ENCODE measurements around the gene CMSS1. TPM values are rescaled to one million over a fixed set of nuclear protein-coding genes. Genes with fewer than 3 reads are reported as not detected.

CMSS1 gene
- total and polyA plus RNA-seq, 2 of the 13 experiments (the other 11 are each of a cell fraction or from before 2014, with no cell fraction given), result 6.4 to 48.7 TPM

GRCh38 chr3:99857278-99857677 lies 39.6 kb downstream of the CMSS1 start (continued):
- no peak for TF ChIP-seq IRF2 (CRISPR knock-in tag; IDR thresholded peaks at IDR 0.05)
- no peak for TF ChIP-seq PRDM15 (CRISPR knock-in tag; IDR thresholded peaks at IDR 0.05)
- TF ChIP-seq ZBTB20 (CRISPR knock-in tag; IDR thresholded peaks at IDR 0.05; ENCODE audit: borderline replicate concordance, low read depth), result no peak
- TF ChIP-seq MLLT10 (CRISPR knock-in tag; IDR thresholded peaks at IDR 0.05), result no peak
- 0 out of 2 replicates have a peak, but pooled peaks have one; percentile 42 for TF ChIP-seq ZBTB43 (CRISPR knock-in tag; conservative IDR thresholded peaks at IDR 0.05)
- peak; percentile 44; the same call in 1 of the 2 replicates for TF ChIP-seq FOXA1 (IDR thresholded peaks at IDR 0.05)
- TF ChIP-seq FOXA1 (CRISPR knock-in tag; IDR thresholded peaks at IDR 0.05), result peak; percentile 71; the same call in 1 of the 2 replicates
- TF ChIP-seq HNF4A (CRISPR knock-in tag; IDR thresholded peaks at IDR 0.05), result peak; percentile 73
- TF ChIP-seq PRDM10 (CRISPR knock-in tag; IDR thresholded peaks at IDR 0.05; ENCODE audit: low read depth), result no peak
- TF ChIP-seq ZNF598 (CRISPR knock-in tag; IDR thresholded peaks at IDR 0.05; ENCODE audit: borderline replicate concordance), result no peak
- TF ChIP-seq ZNF101 (CRISPR knock-in tag; IDR thresholded peaks at IDR 0.05; ENCODE audit: borderline replicate concordance, low read depth), result no peak
- peak; percentile 23; the same call in 1 of the 2 replicates for TF ChIP-seq ATF1 (CRISPR knock-in tag; IDR thresholded peaks at IDR 0.05)
- no peak for TF ChIP-seq HNRNPH1 (optimal IDR thresholded peaks at IDR 0.05; ENCODE audit: low read depth, low read length)
- no peak for TF ChIP-seq KLF13 (CRISPR knock-in tag; IDR thresholded peaks at IDR 0.05)
- TF ChIP-seq JUND (CRISPR knock-in tag; IDR thresholded peaks at IDR 0.05), result no peak
- no peak for TF ChIP-seq TSC22D2 (CRISPR knock-in tag; IDR thresholded peaks at IDR 0.05; ENCODE audit: borderline replicate concordance)
- TF ChIP-seq ZNF205 (CRISPR knock-in tag; IDR thresholded peaks at IDR 0.05), result no peak
- no peak for TF ChIP-seq RNF219 (CRISPR knock-in tag; IDR thresholded peaks at IDR 0.05)
- no peak for TF ChIP-seq ZZZ3 (CRISPR knock-in tag; IDR thresholded peaks at IDR 0.05; ENCODE audit: borderline replicate concordance)
- TF ChIP-seq HMG20B (CRISPR knock-in tag; conservative IDR thresholded peaks at IDR 0.05), result no peak
- no peak for TF ChIP-seq CREBL2 (CRISPR knock-in tag; IDR thresholded peaks at IDR 0.05; ENCODE audit: borderline replicate concordance)

All from HepG2 (cell line).